Endothelial cell of umbilical vein (primary cell): ENCODE results near the gene ACTL8.

Source experiments
- EZH2 ChIP-seq: IDR thresholded peaks from 2 replicates; pipeline ENCODE4 v1.6.1; 2012; ENCODE audit warnings: borderline replicate concordance, low read depth, mild to moderate bottlenecking, moderate library complexity, low read length, inconsistent platforms; ENCODE audit not compliant: severe bottlenecking
- FOS ChIP-seq: IDR thresholded peaks from 2 replicates; pipeline ENCODE4 v1.6.1; 2011; ENCODE audit warnings: mild to moderate bottlenecking, low read length, moderate library complexity, borderline replicate concordance; ENCODE audit not compliant: insufficient read depth
- GATA2 ChIP-seq: IDR thresholded peaks from 2 replicates; pipeline ENCODE4 v1.7.0; 2011; ENCODE audit warnings: low read depth, mild to moderate bottlenecking, moderate library complexity, mixed read lengths, low read length; ENCODE audit not compliant: insufficient read length, insufficient read depth
- JUN ChIP-seq: IDR thresholded peaks from 2 replicates; pipeline ENCODE4 v1.6.1; 2011; ENCODE audit warnings: borderline replicate concordance, low read depth; ENCODE audit not compliant: insufficient read length, insufficient read depth
- POLR2A ChIP-seq: IDR thresholded peaks from 2 replicates; pipeline ENCODE4 v1.6.1; 2012; ENCODE audit warnings: low read depth, mild to moderate bottlenecking, control low read depth, low read length
- POLR2AphosphoS5 ChIP-seq: IDR thresholded peaks from 2 replicates; pipeline ENCODE4 v1.6.1; 2012; ENCODE audit warnings: low read depth, mild to moderate bottlenecking, control low read depth, low read length, moderate library complexity; ENCODE audit not compliant: insufficient read depth

DNA sequence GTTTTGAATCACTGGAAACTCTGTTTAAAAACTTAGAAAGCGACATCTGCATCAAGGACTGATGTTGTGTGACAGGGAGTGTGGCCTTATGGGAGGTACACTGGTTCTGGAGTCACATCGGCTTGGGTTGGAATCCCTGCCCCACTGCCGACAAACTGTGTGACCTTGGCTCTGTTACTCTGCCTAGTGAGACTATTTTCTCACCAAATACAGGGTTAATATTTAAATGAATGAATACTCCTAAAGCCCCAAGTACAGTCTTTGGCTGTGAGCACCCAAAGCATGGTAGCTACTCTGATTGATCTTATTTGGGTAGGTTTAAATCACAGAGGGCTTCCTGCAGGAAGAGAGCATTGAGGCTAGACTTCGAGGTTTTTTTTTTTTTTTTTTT is 102.0 kb downstream of the ACTL8 start:
- TF ChIP-seq GATA2 (no peak), EZH2 (no peak), POLR2AphosphoS5 (no peak), FOS (no peak), POLR2A (no peak), JUN (no peak)
